Midbrain (tissue), 1 donor: ENCODE measurements around the gene BIRC5.
"Not testable (repeated sequence)": the region's sequence is repeated elsewhere in the genome, so short reads cannot be mapped to it uniquely, and the experiment has no call there.

Experiments used
- DNase-seq: peaks from one replicate; lab custom pipeline; 2025; lab: John Stamatoyannopoulos, UW

BIRC5 gene

GRCh38 chr17:78214016-78214705, at the start of gene BIRC5:
BIRC5 (plus strand) TSS chr17:78214253; CDS start chr17:78214317, 64 bp downstream.
- DNase-seq = peak; percentile 91

DNA sequence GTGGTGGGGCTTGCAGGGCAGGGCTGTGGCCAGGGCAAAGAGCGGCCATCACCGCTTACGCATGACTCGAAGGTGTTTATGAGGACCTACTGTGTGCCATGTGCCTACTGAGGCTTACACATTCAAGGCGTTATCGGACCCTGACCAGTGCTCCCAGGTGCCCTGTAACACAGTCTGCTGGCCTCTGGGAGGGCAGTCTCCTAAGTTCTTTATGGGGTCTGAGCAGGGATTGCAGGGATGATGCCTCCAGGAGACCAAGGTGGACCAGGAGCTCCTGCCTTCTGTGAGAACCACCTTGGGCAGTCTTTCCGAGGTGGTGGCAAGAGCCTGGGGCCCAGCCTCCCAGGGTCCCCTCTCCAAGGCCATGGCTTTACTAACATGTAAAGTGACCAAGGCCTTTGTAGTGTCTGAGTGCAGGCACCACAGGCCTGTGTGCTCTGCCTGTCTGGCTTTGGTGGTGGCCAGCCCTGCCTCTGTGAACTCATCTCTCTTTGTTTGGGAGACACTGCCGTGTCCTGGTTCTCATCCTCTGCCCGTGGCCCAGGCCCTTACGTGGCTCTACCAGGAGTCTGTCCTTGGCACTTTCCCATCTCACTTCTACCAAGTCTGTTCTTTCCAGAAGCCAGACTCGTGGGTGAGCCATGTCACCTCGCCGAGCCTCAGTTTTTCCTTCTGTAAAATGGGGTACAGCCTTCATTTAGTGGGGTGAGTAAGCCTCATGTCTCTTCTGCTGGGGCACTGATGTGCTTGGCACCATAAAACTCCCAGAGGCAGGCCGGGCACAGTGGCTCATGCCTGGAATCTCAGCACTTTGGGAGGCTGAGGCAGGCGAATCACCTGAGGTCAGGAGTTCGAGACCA, 49.1 kb upstream of the BIRC5 start:
- DNase-seq = no peak

GRCh38 chr17:78166416-78166815, 47.6 kb upstream of the BIRC5 start:
- DNase-seq = no peak

DNA sequence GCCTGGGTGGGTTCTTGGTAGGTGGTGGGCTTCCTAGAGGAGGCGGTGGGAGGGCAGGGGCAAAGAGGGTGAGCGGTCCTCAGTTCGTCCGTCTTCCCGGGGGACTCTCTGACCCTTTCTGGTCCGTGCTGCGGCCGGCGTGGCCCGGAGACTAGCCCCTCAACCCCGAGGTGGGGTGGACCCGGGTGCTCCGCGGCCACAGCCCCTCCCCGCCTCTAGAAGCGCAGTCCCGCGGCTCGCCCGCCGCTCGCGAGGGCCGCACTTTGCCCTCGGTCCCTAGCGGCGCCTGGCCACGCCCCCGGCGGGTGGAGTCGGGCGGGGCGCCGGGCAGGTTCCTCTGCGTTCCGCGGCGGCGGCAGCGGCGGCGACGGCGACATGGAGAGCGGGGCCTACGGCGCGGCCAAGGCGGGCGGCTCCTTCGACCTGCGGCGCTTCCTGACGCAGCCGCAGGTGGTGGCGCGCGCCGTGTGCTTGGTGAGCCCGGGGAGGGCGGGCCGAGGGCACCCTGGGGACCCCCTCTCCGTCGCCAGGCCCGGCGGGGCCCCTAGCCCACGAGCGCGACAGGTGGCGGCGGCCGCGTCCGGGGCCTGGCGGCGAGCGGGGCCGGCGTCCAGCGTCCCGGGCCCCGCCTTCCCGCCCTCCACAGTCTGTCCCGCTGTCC, 45.7 kb upstream of the BIRC5 start, which contains the start of gene SYNGR2:
Gene SYNGR2 (plus strand): TSS at position 340 of the 661 bp plus-strand sequence. CDS start 36 bp downstream, at position 376.
- peak; percentile 76 for DNase-seq

GRCh38 chr17:78168903-78169793, 44.9 kb upstream of the BIRC5 start:
- DNase-seq = peak; percentile 22

DNA sequence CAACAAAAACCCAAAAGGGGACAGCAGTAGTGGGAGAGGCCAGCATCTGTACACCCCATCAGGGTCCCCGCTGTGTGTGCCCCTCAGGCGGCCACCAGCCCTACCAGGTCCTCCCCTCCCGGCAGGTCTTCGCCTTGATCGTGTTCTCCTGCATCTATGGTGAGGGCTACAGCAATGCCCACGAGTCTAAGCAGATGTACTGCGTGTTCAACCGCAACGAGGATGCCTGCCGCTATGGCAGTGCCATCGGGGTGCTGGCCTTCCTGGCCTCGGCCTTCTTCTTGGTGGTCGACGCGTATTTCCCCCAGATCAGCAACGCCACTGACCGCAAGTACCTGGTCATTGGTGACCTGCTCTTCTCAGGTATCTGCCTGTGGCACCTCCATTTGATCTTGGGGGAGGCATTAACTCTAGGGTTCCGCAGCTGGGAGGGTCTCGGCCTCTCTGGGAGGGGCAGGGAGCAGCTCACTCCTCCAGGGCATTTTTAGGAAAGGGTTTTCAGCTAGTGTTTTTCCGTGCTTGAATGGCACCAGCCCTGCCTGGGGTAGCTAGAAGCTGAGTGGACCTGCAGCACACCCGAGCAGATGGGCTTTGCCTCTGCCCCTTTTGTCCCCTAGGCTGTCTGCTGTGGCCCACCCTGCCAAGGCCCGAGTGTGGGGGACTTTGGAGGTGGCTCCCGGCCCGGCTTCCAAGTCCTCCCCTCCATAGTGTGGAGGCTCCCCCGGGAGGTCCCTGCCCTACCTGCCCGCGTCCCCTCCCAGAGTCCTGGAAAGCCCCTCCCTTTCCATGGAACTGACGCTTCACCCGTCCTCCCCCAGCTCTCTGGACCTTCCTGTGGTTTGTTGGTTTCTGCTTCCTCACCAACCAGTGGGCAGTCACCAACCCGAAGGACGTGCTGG, 43.1 kb upstream of the BIRC5 start:
- no peak for DNase-seq

- not testable (repeated sequence) for DNase-seq
Measured at GRCh38 chr17:78171591-78172248, 42.3 kb upstream of the BIRC5 start.

DNA sequence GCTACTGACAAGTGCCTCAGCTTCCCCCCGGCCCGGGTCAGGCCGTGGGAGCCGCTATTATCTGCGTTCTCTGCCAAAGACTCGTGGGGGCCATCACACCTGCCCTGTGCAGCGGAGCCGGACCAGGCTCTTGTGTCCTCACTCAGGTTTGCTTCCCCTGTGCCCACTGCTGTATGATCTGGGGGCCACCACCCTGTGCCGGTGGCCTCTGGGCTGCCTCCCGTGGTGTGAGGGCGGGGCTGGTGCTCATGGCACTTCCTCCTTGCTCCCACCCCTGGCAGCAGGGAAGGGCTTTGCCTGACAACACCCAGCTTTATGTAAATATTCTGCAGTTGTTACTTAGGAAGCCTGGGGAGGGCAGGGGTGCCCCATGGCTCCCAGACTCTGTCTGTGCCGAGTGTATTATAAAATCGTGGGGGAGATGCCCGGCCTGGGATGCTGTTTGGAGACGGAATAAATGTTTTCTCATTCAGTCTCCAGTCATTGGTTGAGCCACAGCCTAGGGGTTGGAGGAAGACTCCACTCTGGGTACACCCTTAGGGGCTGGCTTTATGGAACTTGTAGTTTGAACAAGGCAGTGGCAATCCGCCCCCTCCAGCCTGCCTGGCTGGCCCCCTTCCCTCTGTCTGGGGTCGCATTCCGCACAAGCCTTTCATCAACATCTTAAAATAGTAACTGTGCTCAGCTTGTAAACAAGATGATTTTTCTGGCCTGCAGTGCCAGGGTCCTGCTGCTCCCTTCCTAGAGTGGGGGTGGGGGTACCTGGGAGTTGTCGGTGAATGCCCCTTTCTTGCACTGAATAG, 41.6 kb upstream of the BIRC5 start:
- no peak for DNase-seq

DNA sequence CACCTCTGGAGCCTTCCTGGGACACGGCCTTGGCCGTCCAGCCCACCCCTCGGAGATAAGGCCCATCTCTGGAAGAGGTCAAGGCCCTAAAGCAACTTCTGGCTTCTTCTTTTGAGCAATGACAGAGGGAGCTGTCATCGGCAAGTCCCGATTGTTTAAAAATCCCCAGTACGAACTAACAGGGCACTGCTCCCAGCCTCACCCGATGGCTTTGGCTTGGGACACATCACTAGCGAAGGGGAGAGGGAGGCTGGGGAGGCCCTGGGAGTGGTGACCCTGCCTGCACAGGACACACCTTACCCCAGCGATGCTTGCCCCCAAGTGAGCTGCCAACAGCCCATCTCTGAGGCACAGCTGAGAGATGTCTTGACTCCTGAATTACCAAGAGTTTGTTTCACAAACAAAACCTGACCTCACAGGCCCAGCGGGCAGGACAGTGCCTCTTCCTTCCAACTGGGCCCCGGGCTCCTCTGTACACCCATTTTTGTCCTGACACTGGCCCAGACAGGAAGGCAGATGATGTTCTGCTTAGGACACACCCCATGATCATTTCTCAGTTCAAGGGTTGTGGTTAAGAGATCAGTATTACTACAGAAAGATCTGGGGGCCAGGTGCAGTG, 40.8 kb upstream of the BIRC5 start:
- no peak for DNase-seq

DNA sequence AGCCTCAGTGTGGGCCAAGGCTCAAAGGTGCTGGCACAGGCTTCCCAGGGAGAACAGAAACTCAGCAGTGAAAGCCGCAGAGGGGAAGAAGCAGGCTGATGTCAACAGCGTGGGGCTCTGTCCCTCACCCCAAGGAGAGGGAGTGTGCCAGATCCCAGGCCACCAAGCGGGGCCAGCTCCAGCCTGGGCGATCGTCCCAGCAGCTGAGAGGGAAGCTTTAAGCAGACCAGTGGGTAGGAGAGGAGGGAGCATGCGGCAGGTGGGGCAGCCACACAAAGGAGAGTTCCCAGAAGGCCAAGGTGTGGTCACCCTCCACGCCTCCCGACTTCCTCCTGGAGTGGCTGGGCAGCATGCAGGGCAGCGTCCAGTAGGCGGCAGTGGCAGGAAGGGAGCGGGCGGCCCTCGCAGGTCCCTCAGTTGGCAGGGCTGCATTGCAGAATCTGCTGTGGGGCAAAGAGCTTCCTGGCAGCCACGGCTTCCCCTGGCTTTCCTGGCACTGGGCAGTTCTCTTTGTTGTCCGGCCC, 39.6 kb upstream of the BIRC5 start:
- DNase-seq = peak; percentile 94

GRCh38 chr17:78174870-78175642, 39.0 kb upstream of the BIRC5 start:
- DNase-seq = no peak

DNA sequence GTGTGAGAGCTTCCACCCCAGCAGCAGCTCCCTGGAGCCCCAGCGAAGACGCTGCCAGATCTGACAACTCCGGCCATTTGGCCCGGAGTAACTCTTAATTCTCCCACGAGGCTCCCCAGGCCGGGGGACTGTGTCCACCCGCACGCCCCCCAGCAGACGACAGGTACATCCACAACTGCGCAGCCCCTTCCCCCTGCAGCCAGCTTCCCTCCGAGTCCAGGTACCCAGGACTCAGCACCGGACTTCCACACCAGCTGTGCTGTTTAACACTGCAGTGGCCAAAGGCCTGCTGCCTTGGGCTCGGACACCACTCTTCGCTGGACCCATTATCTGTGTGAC, 38.4 kb upstream of the BIRC5 start:
- no peak for DNase-seq

GRCh38 chr17:78176548-78177025, 37.5 kb upstream of the BIRC5 start:
- DNase-seq = peak; percentile 52

GRCh38 chr17:78179372-78179771, 34.7 kb upstream of the BIRC5 start:
- DNase-seq = no peak

- DNase-seq = no peak
Measured at GRCh38 chr17:78180083-78180482, 34.0 kb upstream of the BIRC5 start.

- DNase-seq = no peak
Measured at GRCh38 chr17:78180508-78180907, 33.5 kb upstream of the BIRC5 start.

- DNase-seq = no peak
Measured at GRCh38 chr17:78182504-78182903, 31.5 kb upstream of the BIRC5 start.

DNA sequence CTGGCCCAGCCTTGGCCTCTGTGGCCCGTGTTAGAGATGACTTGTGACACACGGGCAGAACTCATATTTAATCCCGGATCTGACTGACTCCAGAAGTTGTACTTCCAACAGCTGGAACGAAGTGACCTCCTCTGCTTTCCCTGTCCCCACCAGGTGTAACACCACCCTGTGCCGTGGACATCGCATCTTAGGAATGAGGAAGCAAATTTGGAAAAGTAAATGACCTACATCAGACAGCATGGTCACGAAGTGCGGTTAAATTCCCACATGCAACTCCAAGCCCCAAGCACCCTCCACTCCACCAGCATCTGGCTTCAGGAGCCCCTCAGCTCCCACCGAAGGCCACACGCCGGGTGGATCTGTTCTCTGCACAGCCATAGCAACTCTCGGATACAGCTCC, 30.1 kb upstream of the BIRC5 start:
- DNase-seq = no peak
